ENCODE measurements around the gene INPP4B. TPM values are rescaled to one million over a fixed set of nuclear protein-coding genes. Genes with fewer than 3 reads are reported as not detected.

INPP4B gene
- total RNA-seq, 2 donors from 2014 or later, result 10.0 to 14.1 TPM

GRCh38 chr4:142728233-142728632 lies 117.9 kb downstream of the INPP4B start:
- H3K4me1 ChIP-seq, result no peaks in the 10 kb centered on the region

DNA sequence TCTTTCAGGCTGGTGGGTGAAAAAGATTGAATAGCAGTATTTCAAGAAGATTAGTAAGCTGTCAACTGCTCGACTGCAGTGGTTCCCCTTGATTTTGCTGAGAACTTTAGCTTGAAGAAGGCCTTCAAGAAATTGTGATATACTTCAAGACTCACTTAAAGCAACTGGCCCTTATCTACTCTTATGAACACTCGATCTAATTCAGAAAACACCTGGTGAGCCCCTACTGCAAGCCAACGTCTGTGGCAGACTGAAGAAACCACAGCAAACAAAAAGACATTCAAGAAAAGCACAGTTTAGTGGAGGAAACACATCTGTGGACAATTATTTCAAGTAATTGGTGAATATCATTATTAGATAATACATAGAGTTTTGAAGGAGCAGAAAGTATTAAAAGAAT lies 119.0 kb downstream of the INPP4B start:
- no peak overlapping the region for H3K27ac ChIP-seq
- H3K4me3 ChIP-seq, result no peak overlapping the region
- intact Hi-C loops (cut with DNase I), result no loop called here
- no peaks in the 10 kb centered on the region for H3K36me3 ChIP-seq
- no peaks in the 10 kb centered on the region for H3K4me1 ChIP-seq
- no peaks in the 10 kb centered on the region for H3K9me3 ChIP-seq
- no peak overlapping the region for H3K9ac ChIP-seq (ENCODE audit: low read depth in 2 of 2, low read length in 2 of 2)
- no peak for TF ChIP-seq CTCF (IDR thresholded peaks at IDR 0.05)
- no peak for DNase-seq
- no peaks in the 10 kb centered on the region for H3K27me3 ChIP-seq

More at GRCh38 chr4:142728233-142728632, 117.9 kb downstream of the INPP4B start:
- no peaks in the 10 kb centered on the region for H3K9me3 ChIP-seq
- H3K4me3 ChIP-seq, result no peak overlapping the region
- intact Hi-C loops (cut with DNase I), result no loop called here
- TF ChIP-seq CTCF (IDR thresholded peaks at IDR 0.05), result no peak
- H3K27ac ChIP-seq, result no peak overlapping the region
- no peak for DNase-seq
- no peaks in the 10 kb centered on the region for H3K27me3 ChIP-seq
- H3K9ac ChIP-seq (ENCODE audit: low read depth in 2 of 2, low read length in 2 of 2), result no peak overlapping the region
- no peaks in the 10 kb centered on the region for H3K36me3 ChIP-seq

- Histone ChIP-seq H3K9ac (ENCODE audit: low read depth in 2 of 2, low read length in 2 of 2) (no peak overlapping the region), H3K36me3 (no peaks in the 10 kb centered on the region), H3K4me3 (no peak overlapping the region), H3K27me3 (no peaks in the 10 kb centered on the region), H3K4me1 (no peaks in the 10 kb centered on the region), H3K27ac (no peak overlapping the region), H3K9me3 (no peaks in the 10 kb centered on the region)
- intact Hi-C loops (cut with DNase I), result no loop called here
- DNase-seq, result no peak
- TF ChIP-seq CTCF (IDR thresholded peaks at IDR 0.05), result no peak
Observed at GRCh38 chr4:142725886-142726285, 120.2 kb downstream of the INPP4B start.

DNA sequence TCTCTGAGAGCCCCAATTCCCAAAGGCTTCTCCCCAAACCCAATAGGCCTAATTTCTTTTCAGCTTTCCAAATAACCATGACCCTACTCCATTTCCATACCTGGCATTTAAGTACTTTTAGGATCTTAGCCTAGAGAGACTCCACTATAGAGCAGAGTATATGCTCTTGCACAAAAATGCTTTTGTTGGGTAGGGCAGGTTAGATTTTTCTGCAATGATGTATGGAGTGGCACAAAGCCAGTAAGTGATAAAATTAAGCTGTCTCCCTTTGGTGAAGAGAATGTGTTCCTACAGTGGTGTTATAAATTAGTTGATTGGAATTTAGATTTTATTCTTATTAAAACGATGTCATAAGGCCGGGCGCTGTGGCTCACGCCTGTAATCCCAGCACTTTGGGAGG lies 124.9 kb downstream of the INPP4B start:
- Histone ChIP-seq H3K27ac (no peak overlapping the region), H3K4me1 (no peaks in the 10 kb centered on the region), H3K27me3 (no peaks in the 10 kb centered on the region), H3K4me3 (no peak overlapping the region), H3K9me3 (no peaks in the 10 kb centered on the region), H3K36me3 (no peaks in the 10 kb centered on the region), H3K9ac (ENCODE audit: low read depth in 2 of 2, low read length in 2 of 2) (no peak overlapping the region)
- DNase-seq, result no peak
- no peak for TF ChIP-seq CTCF (IDR thresholded peaks at IDR 0.05)
- intact Hi-C loops (cut with DNase I), result loop anchor here (5.0 kb wide), 2 partner anchors 369 to 589 kb away; no protein-coding TSS in a partner anchor

- no peak overlapping the region for H3K9ac ChIP-seq (ENCODE audit: low read depth in 2 of 2, low read length in 2 of 2)
- H3K4me1 ChIP-seq, result no peaks in the 10 kb centered on the region
- TF ChIP-seq CTCF (IDR thresholded peaks at IDR 0.05), result peak; percentile 26
- DNase-seq, result no peak
- H3K9me3 ChIP-seq, result no peaks in the 10 kb centered on the region
- no peaks in the 10 kb centered on the region for H3K27me3 ChIP-seq
- H3K27ac ChIP-seq, result no peak overlapping the region
- no peaks in the 10 kb centered on the region for H3K36me3 ChIP-seq
- no peak overlapping the region for H3K4me3 ChIP-seq
- intact Hi-C loops (cut with DNase I), result loop anchor here (5.0 kb wide), 2 partner anchors 368 to 588 kb away; no protein-coding TSS in a partner anchor
Observed at GRCh38 chr4:142719854-142720541, 126.1 kb downstream of the INPP4B start.

Measured in colonic mucosa (tissue), 4 donors.